HepG2 (cell line): ENCODE results near the gene TMBIM1. TPM values are rescaled to one million over a fixed set of nuclear protein-coding genes. Genes with fewer than 3 reads are reported as not detected.

Source experiments
- DMAP1 ChIP-seq: IDR thresholded peaks from 2 replicates; pipeline ENCODE4 v1.6.1; 2016
- HDAC1 ChIP-seq: sonication (generic); formaldehyde crosslinking; IDR thresholded peaks from 2 replicates; pipeline ENCODE4 v1.5.1; 2020; ENCODE audit warnings: mild to moderate bottlenecking, missing genetic modification reagents
- HMGXB4 ChIP-seq, 2 experiments: sonication (generic) in 1 of 2; formaldehyde crosslinking in 1 of 2; IDR thresholded peaks; 2 replicates each; pipeline versions ENCODE4 v1.4.0 to v1.6.1; 2018 to 2020; ENCODE audit warnings: missing genetic modification reagents in 2 of 2, borderline replicate concordance in 1 of 2, low read depth in 1 of 2, mild to moderate bottlenecking in 1 of 2, missing biosample characterization in 1 of 2
- HNF4A ChIP-seq: sonication (generic); formaldehyde crosslinking; IDR thresholded peaks from 2 replicates; pipeline ENCODE4 v1.4.0; 2020; ENCODE audit warnings: missing genetic modification reagents
- HOXA9 ChIP-seq: sonication (generic); formaldehyde crosslinking; IDR thresholded peaks from 2 replicates; pipeline ENCODE4 v1.8.1; 2022; ENCODE audit warnings: missing genetic modification reagents, mild to moderate bottlenecking, moderate library complexity, borderline replicate concordance
- KAT2B ChIP-seq: fragments of 150-350 bp; IDR thresholded peaks from 2 replicates; pipeline ENCODE4 v1.6.1; 2014; ENCODE audit warnings: low read depth, low read length, borderline replicate concordance
- PHF21A ChIP-seq: sonication (generic); formaldehyde crosslinking; IDR thresholded peaks from 2 replicates; pipeline ENCODE4 v1.5.0; 2020; ENCODE audit warnings: mild to moderate bottlenecking, missing genetic modification reagents
- RBM39 ChIP-seq: fragments of 200-400 bp; formaldehyde crosslinking; IDR thresholded peaks from one replicate; pipeline ENCODE4 v1.6.1; 2018; ENCODE audit warnings: antibody characterized with exemption, mild to moderate bottlenecking, low read depth, low read length; ENCODE audit not compliant: poor library complexity, severe bottlenecking
- SNAPC5 ChIP-seq: sonication (generic); formaldehyde crosslinking; IDR thresholded peaks from 2 replicates; pipeline ENCODE4 v1.8.1; 2023; ENCODE audit warnings: mild to moderate bottlenecking, missing genetic modification reagents, borderline replicate concordance
- SOX13 ChIP-seq, 3 experiments: fragments of 450-650 bp in 1 of 3; sonication (generic) in 1 of 3; formaldehyde crosslinking in 1 of 3; IDR thresholded peaks in 2 of 3; conservative IDR thresholded peaks in 1 of 3; 2 replicates each; pipeline versions ENCODE4 v1.5.0 to v1.6.1; 2016 to 2020; ENCODE audit warnings: antibody characterized with exemption in 1 of 3, mild to moderate bottlenecking in 1 of 3, missing compliant biosample characterization in 1 of 3, missing genetic modification reagents in 1 of 3, moderate library complexity in 1 of 3
- SOX6 ChIP-seq, 2 experiments: fragments of 450-650 bp in 1 of 2; sonication (generic) in 1 of 2; formaldehyde crosslinking in 1 of 2; IDR thresholded peaks; 2 replicates each; pipeline versions ENCODE4 v1.4.0 to v1.6.1; 2017 to 2020; ENCODE audit warnings: antibody characterized with exemption in 1 of 2, mild to moderate bottlenecking in 1 of 2, missing genetic modification reagents in 1 of 2
- THRA ChIP-seq: sonication (generic); formaldehyde crosslinking; IDR thresholded peaks from 2 replicates; pipeline ENCODE4 v1.4.0; 2020; ENCODE audit warnings: missing genetic modification reagents, borderline replicate concordance
- ZBTB46 ChIP-seq: sonication (generic); formaldehyde crosslinking; IDR thresholded peaks from 2 replicates; pipeline ENCODE4 v1.4.0; 2020; ENCODE audit warnings: mild to moderate bottlenecking, missing genetic modification reagents, borderline replicate concordance
- ZKSCAN1 ChIP-seq: fragments of 150-350 bp; IDR thresholded peaks from 2 replicates; pipeline ENCODE4 v1.6.1; 2014; ENCODE audit warnings: low read length
- ZNF121 ChIP-seq: sonication (generic); formaldehyde crosslinking; IDR thresholded peaks from 2 replicates; pipeline ENCODE4 v1.5.0; 2020; ENCODE audit warnings: mild to moderate bottlenecking, missing genetic modification reagents
- ZNF33B ChIP-seq: sonication (generic); formaldehyde crosslinking; IDR thresholded peaks from 2 replicates; pipeline ENCODE4 v1.5.1; 2020; ENCODE audit warnings: mild to moderate bottlenecking, missing genetic modification reagents
- ZNF44 ChIP-seq: sonication (generic); formaldehyde crosslinking; IDR thresholded peaks from 2 replicates; pipeline ENCODE4 v1.5.1; 2020; ENCODE audit warnings: mild to moderate bottlenecking, missing genetic modification reagents
- ZNF530 ChIP-seq: sonication (generic); formaldehyde crosslinking; IDR thresholded peaks from 2 replicates; pipeline ENCODE4 v1.5.0; 2020; ENCODE audit warnings: low read depth, mild to moderate bottlenecking, missing genetic modification reagents
- ZNF607 ChIP-seq: sonication (generic); formaldehyde crosslinking; IDR thresholded peaks from 2 replicates; pipeline ENCODE4 v1.5.1; 2020; ENCODE audit warnings: missing genetic modification reagents, mild to moderate bottlenecking, borderline replicate concordance
- polyA plus RNA-seq, 8 experiments: library from polyadenylated mRNA; depleted of rRNA in 3 of 8; stranded (reverse) in 7 of 8; unstranded in 1 of 8; fragments of >200 nt; fragmentation: Illumina TruSeq in 4 of 8; extraction: Trizol in 4 of 8; gene quantifications; 2 replicates each; pipeline versions ENCODE4 v1.2.1 to v1.2.3, GENCODE V29; 2011 to 2016; ENCODE audit warnings: low read depth in 4 of 8, missing spikeins in 1 of 8, mixed read lengths in 1 of 8; ENCODE audit not compliant: insufficient read depth in 1 of 8
- total RNA-seq, 5 experiments: library from RNA; depleted of rRNA; stranded (reverse); fragments of >200 nt; fragmentation: Illumina TruSeq; extraction: Trizol; gene quantifications; 2 replicates each; pipeline ENCODE4 v1.2.3, GENCODE V29; 2016; ENCODE audit warnings: low read depth in 1 of 5

The TMBIM1 gene
- total and polyA plus RNA-seq, 2 of the 13 experiments (the other 11 are each of a cell fraction or from before 2014, with no cell fraction given), result 127 to 139 TPM

- no peak for TF ChIP-seq ZBTB46 (CRISPR knock-in tag)
- TF ChIP-seq THRA (CRISPR knock-in tag), result peak; percentile 24; the same call in 1 of the 2 replicates
- no peak for TF ChIP-seq SOX13 (IDR thresholded peaks at IDR 0.05)
- TF ChIP-seq SOX13 (CRISPR knock-in tag; conservative IDR thresholded peaks at IDR 0.05 in 1 of 2, IDR thresholded peaks at IDR 0.05 in 1 of 2), result peak in 1 of 2 experiments; percentile 28; a peak in 1 of 4 replicates
- TF ChIP-seq ZNF607, result no peak
- TF ChIP-seq ZNF33B, result 0 out of 2 replicates have a peak, but pooled peaks have one; percentile 36
- TF ChIP-seq SNAPC5, result no peak
- TF ChIP-seq DMAP1 (CRISPR knock-in tag), result 0 out of 2 replicates have a peak, but pooled peaks have one; percentile 25
- TF ChIP-seq ZNF121 (CRISPR knock-in tag), result no peak
- no peak for TF ChIP-seq SOX6 (IDR thresholded peaks at IDR 0.05)
- TF ChIP-seq SOX6 (CRISPR knock-in tag; IDR thresholded peaks at IDR 0.05), result peak; percentile 64
- peak; percentile 50; the same call in 1 of the 2 replicates for TF ChIP-seq PHF21A (CRISPR knock-in tag)
- TF ChIP-seq KAT2B, result no peak
- TF ChIP-seq HOXA9 (CRISPR knock-in tag), result no peak
- TF ChIP-seq HMGXB4 (CRISPR knock-in tag; IDR thresholded peaks at IDR 0.05; ENCODE audit: borderline replicate concordance in 1 of 2, low read depth in 1 of 2), result no peak
- TF ChIP-seq HNF4A (CRISPR knock-in tag), result peak; percentile 42
- no peak for TF ChIP-seq ZKSCAN1
- no peak for TF ChIP-seq RBM39
- TF ChIP-seq ZNF44 (CRISPR knock-in tag), result 0 out of 2 replicates have a peak, but pooled peaks have one; percentile 63
- TF ChIP-seq ZNF530 (CRISPR knock-in tag), result no peak
- peak; percentile 44; the same call in 1 of the 2 replicates for TF ChIP-seq HDAC1
Observed at GRCh38 chr2:218245214-218245613, 47.1 kb downstream of the TMBIM1 start (continued).
